HCT116 (cell line): ENCODE results near the gene CLEC16A. TPM values are rescaled to one million over a fixed set of nuclear protein-coding genes. Genes with fewer than 3 reads are reported as not detected.

Source experiments
- ATAC-seq: fragments of 200-7000 bp; cut with Tn5 transposase; 2 replicates; pipeline ENCODE4 v1.9.1; 2020; ENCODE audit warnings: mild to moderate bottlenecking, moderate library complexity
- BruUV-seq: library from RNA; stranded (reverse); fragments of 400-500 nt; replicated peaks from 2 replicates; lab custom pipeline; 2021; lab: Mats Ljungman, UMichigan
- CTCF ChIA-PET: fragments of 300-600 bp; sonication (Branson Sonifier 250); formaldehyde crosslinking; loops from one replicate; lab custom pipeline; 2021; ENCODE audit warnings: antibody characterized with exemption; lab: Charles Lee
- POLR2A ChIA-PET: fragments of 300-600, 350-600 bp; sonication (Branson Sonifier 250); formaldehyde crosslinking; loops from one replicate; lab custom pipeline; 2021; ENCODE audit warnings: antibody characterized with exemption; lab: Charles Lee
- RAD21 ChIA-PET, 2 experiments: fragments of 300-600 bp; sonication (Branson Sonifier 250); formaldehyde crosslinking; loops; one replicate each; lab custom pipeline; 2023; ENCODE audit warnings: low total read pairs in 2 of 2; ENCODE audit not compliant: uncharacterized antibody in 2 of 2, unreplicated experiment in 2 of 2, low non-redundant PET in 1 of 2; lab: Charles Lee
- DNase-seq: peaks from one replicate; pipeline ENCODE4 v3.0.0-alpha.2; 2010; ENCODE audit warnings: low read depth, low spot score
- H2AFZ ChIP-seq: fragments of 200-600 bp; shearing (Covaris generic), sonication (generic); 2 replicates; pipeline ENCODE4 v1.6.1; 2017; ENCODE audit warnings: low read depth, mixed run types, mixed read lengths, antibody characterized with exemption, low read length; ENCODE audit not compliant: poor library complexity, severe bottlenecking
- H3K27ac ChIP-seq: 2 replicates; pipeline ENCODE4 v1.5.1; 2012; ENCODE audit warnings: low read depth, low read length
- H3K27me3 ChIP-seq: fragments of 200-600 bp; sonication (generic); 2 replicates; pipeline ENCODE4 v1.6.1; 2016; ENCODE audit warnings: mixed run types, low read length, mixed read lengths; ENCODE audit not compliant: insufficient read depth
- H3K36me3 ChIP-seq, 2 experiments: fragments of 200-500 bp in 1 of 2; fragments of 200-600 bp in 1 of 2; sonication (Bioruptor generic) in 1 of 2; sonication (generic) in 1 of 2; 2 replicates each; pipeline versions ENCODE4 v1.5.1 to v1.6.1; 2014 to 2016; ENCODE audit warnings: low read length in 2 of 2, inconsistent platforms in 1 of 2, mixed read lengths in 1 of 2, mixed run types in 1 of 2; ENCODE audit not compliant: insufficient read depth in 2 of 2, control insufficient read depth in 1 of 2
- H3K4me1 ChIP-seq, 2 experiments: fragments of 200-600 bp in 1 of 2; sonication (generic) in 1 of 2; 2 replicates each; pipeline versions ENCODE4 v1.5.1 to v1.6.1; 2012 to 2017; ENCODE audit warnings: low read length in 2 of 2, inconsistent platforms in 1 of 2, mild to moderate bottlenecking in 1 of 2, mixed read lengths in 1 of 2, mixed run types in 1 of 2, moderate library complexity in 1 of 2; ENCODE audit not compliant: insufficient read depth in 2 of 2, control insufficient read depth in 1 of 2
- H3K4me2 ChIP-seq: fragments of 200-600 bp; sonication (generic); 2 replicates; pipeline ENCODE4 v1.6.1; 2017; ENCODE audit warnings: mixed run types, low read length, mixed read lengths
- H3K4me3 ChIP-seq, 2 experiments: fragments of 200-600 bp in 1 of 2; sonication (generic) in 1 of 2; replicated peaks in 1 of 2; 2 replicates each; pipeline ENCODE4 v1.5.1; 2011 to 2016; ENCODE audit warnings: low read length in 2 of 2, control low read depth in 1 of 2, low read depth in 1 of 2, mild to moderate bottlenecking in 1 of 2, mixed read lengths in 1 of 2, mixed run types in 1 of 2
- H3K79me2 ChIP-seq: fragments of 200-600 bp; sonication (generic); 2 replicates; pipeline ENCODE4 v1.6.1; 2017; ENCODE audit warnings: mild to moderate bottlenecking, mixed run types, low read length, moderate library complexity, mixed read lengths; ENCODE audit not compliant: insufficient read depth
- H3K9ac ChIP-seq: fragments of 200-600 bp; sonication (generic); 2 replicates; pipeline ENCODE4 v1.6.1; 2016; ENCODE audit warnings: low read length, mixed read lengths
- H3K9me2 ChIP-seq: fragments of 200-600 bp; sonication (generic), shearing (Covaris generic); 2 replicates; pipeline ENCODE4 v1.6.1; 2017; ENCODE audit warnings: mixed run types, mild to moderate bottlenecking, moderate library complexity; ENCODE audit not compliant: insufficient read depth
- H3K9me3 ChIP-seq, 2 experiments: fragments of 200-500 bp in 1 of 2; fragments of 200-600 bp in 1 of 2; sonication (Bioruptor generic) in 1 of 2; sonication (generic) in 1 of 2; 2 replicates each; pipeline ENCODE4 v1.6.1; 2014 to 2017; ENCODE audit warnings: low read length in 2 of 2, mixed read lengths in 2 of 2, inconsistent platforms in 1 of 2, low read depth in 1 of 2, mild to moderate bottlenecking in 1 of 2, mixed run types in 1 of 2, moderate library complexity in 1 of 2; ENCODE audit not compliant: control insufficient read depth in 1 of 2, insufficient read depth in 1 of 2
- H4K20me1 ChIP-seq: fragments of 200-600 bp; sonication (generic), shearing (Covaris generic); 2 replicates; pipeline ENCODE4 v1.6.1; 2017; ENCODE audit warnings: mixed run types, mild to moderate bottlenecking, moderate library complexity; ENCODE audit not compliant: insufficient read depth
- ATF3 ChIP-seq: IDR thresholded peaks from 2 replicates; pipeline ENCODE4 v1.6.1; 2012
- ELF1 ChIP-seq: IDR thresholded peaks from 2 replicates; pipeline ENCODE4 v1.6.1; 2012; ENCODE audit warnings: low read depth, borderline replicate concordance
- EZH2phosphoT487 ChIP-seq: fragments of 200-600 bp; IDR thresholded peaks from 2 replicates; pipeline ENCODE4 v1.6.1; 2018; ENCODE audit warnings: antibody characterized with exemption, borderline replicate concordance
- FOSL1 ChIP-seq: IDR thresholded peaks from 2 replicates; pipeline ENCODE4 v1.6.1; 2012; ENCODE audit warnings: low read depth
- POLR2A ChIP-seq: IDR thresholded peaks from 2 replicates; pipeline ENCODE4 v1.7.0; 2011; ENCODE audit warnings: borderline replicate concordance; ENCODE audit not compliant: insufficient read depth, insufficient read length; ENCODE audit errors: extremely low read depth
- POLR2AphosphoS5 ChIP-seq: IDR thresholded peaks from 2 replicates; pipeline ENCODE4 v1.6.1; 2011; ENCODE audit warnings: mild to moderate bottlenecking, low read depth, low read length, moderate library complexity
- RAD21 ChIP-seq: IDR thresholded peaks from 2 replicates; pipeline ENCODE4 v1.6.1; 2012; ENCODE audit warnings: low read depth, mild to moderate bottlenecking
- SIN3A ChIP-seq: IDR thresholded peaks from 2 replicates; pipeline ENCODE4 v1.6.1; 2012; ENCODE audit warnings: low read depth
- SP1 ChIP-seq: IDR thresholded peaks from 2 replicates; pipeline ENCODE4 v1.6.1; 2012; ENCODE audit warnings: low read depth
- SRF ChIP-seq: IDR thresholded peaks from 2 replicates; pipeline ENCODE4 v1.6.1; 2012; ENCODE audit warnings: low read depth
- YY1 ChIP-seq: IDR thresholded peaks from 2 replicates; pipeline ENCODE4 v1.6.1; 2011; ENCODE audit warnings: low read length, low read depth, moderate library complexity, mild to moderate bottlenecking; ENCODE audit not compliant: insufficient replicate concordance; ENCODE audit errors: extremely low read depth
- ZBTB33 ChIP-seq: IDR thresholded peaks from 2 replicates; pipeline ENCODE4 v1.6.1; 2011; ENCODE audit warnings: mild to moderate bottlenecking, low read length, moderate library complexity; ENCODE audit not compliant: insufficient replicate concordance; ENCODE audit errors: extremely low read depth
- ZFX ChIP-seq: fragments of 450-650 bp; IDR thresholded peaks from 2 replicates; pipeline ENCODE4 v1.6.1; 2017
- ZNF274 ChIP-seq: fragments of 200-500 bp; sonication (Bioruptor generic); IDR thresholded peaks from 2 replicates; pipeline ENCODE4 v1.6.1; 2014; ENCODE audit warnings: mild to moderate bottlenecking, low read depth, low read length, inconsistent platforms
- intact Hi-C: fragments of 100-400 bp; cut with micrococcal nuclease; formaldehyde crosslinking; loops from 2 replicates; pipeline ENCODE4 v1.10.0; 2022
- total RNA-seq: library from RNA; stranded (reverse); gene quantifications from one replicate; pipeline ENCODE4 v1.2.1, GENCODE V29; 2021; ENCODE audit not compliant: unreplicated experiment
- TF ChIP-seq, protein P1 (sequence below): IDR thresholded peaks from 2 replicates; pipeline ENCODE4 v1.6.1; 2012; ENCODE audit warnings: low read depth

Gene CLEC16A
- total RNA-seq, 1 experiment from 2014 or later = 18.0 TPM

GRCh38 chr16:11213373-11213772 is 269.0 kb downstream of the CLEC16A start:
- CTCF ChIA-PET = no interaction called here
- RAD21 ChIA-PET = no interaction called here
- H4K20me1 ChIP-seq = no peaks in the 10 kb centered on the region
- BruUV-seq = no TSS peak
- no peak overlapping the region for H2AFZ ChIP-seq
- no peak for TF ChIP-seq EZH2phosphoT487
- TF ChIP-seq POLR2AphosphoS5 = no peak
- TF ChIP-seq SIN3A = no peak
- no peak for TF ChIP-seq YY1
- H3K79me2 ChIP-seq = no peaks in the 10 kb centered on the region
- H3K4me1 ChIP-seq = no peaks in the 10 kb centered on the region
- no peak overlapping the region for H3K27ac ChIP-seq
- no peaks in the 10 kb centered on the region for H3K36me3 ChIP-seq
- no peak overlapping the region for H3K9ac ChIP-seq
- no peak overlapping the region for H3K4me3 ChIP-seq
- DNase-seq (no peak), ATAC-seq (no peak)
- H3K4me2 ChIP-seq = no peak overlapping the region
- H3K9me2 ChIP-seq = no peaks in the 10 kb centered on the region
- peaks cover 5 to 14% of the 10 kb centered on the region in 2 experiments; a peak in 3 of 4 replicates for H3K9me3 ChIP-seq
- H3K27me3 ChIP-seq = no peaks in the 10 kb centered on the region
- intact Hi-C loops = no loop called here
- POLR2A ChIA-PET = no interaction called here

GRCh38 chr16:11213799-11214198 is 269.4 kb downstream of the CLEC16A start:
- no peak overlapping the region for H3K4me3 ChIP-seq
- POLR2A ChIA-PET = no interaction called here
- RAD21 ChIA-PET = no interaction called here
- H3K9ac ChIP-seq = no peak overlapping the region
- no peaks in the 10 kb centered on the region for H3K9me2 ChIP-seq
- H3K9me3 ChIP-seq = peaks cover 9 to 16% of the 10 kb centered on the region in 2 experiments; a peak in 3 of 4 replicates
- DNase-seq (no peak), ATAC-seq (no peak)
- no TSS peak for BruUV-seq
- no peak overlapping the region for H3K4me2 ChIP-seq
- H2AFZ ChIP-seq = no peak overlapping the region
- H3K79me2 ChIP-seq = no peaks in the 10 kb centered on the region
- CTCF ChIA-PET = interaction anchor here (0.9 kb wide), 1 partner anchor 42 kb away, joined by 3 read pairs; the partner anchor contains the start of gene SOCS1
- H3K27ac ChIP-seq = no peak overlapping the region
- no peaks in the 10 kb centered on the region for H3K4me1 ChIP-seq
- no peaks in the 10 kb centered on the region for H4K20me1 ChIP-seq
- H3K27me3 ChIP-seq = no peaks in the 10 kb centered on the region
- no peaks in the 10 kb centered on the region for H3K36me3 ChIP-seq
- intact Hi-C loops = no loop called here
- TF ChIP-seq SP1 (no peak), ZBTB33 (no peak), POLR2A (no peak), ZNF274 (no peak), SRF (no peak), ATF3 (no peak), YY1 (no peak), ELF1 (no peak), ZFX (no peak), SIN3A (no peak), EZH2phosphoT487 (no peak), POLR2AphosphoS5 (no peak), RAD21 (no peak), FOSL1 (no peak)
- TF ChIP-seq, protein P1, sequence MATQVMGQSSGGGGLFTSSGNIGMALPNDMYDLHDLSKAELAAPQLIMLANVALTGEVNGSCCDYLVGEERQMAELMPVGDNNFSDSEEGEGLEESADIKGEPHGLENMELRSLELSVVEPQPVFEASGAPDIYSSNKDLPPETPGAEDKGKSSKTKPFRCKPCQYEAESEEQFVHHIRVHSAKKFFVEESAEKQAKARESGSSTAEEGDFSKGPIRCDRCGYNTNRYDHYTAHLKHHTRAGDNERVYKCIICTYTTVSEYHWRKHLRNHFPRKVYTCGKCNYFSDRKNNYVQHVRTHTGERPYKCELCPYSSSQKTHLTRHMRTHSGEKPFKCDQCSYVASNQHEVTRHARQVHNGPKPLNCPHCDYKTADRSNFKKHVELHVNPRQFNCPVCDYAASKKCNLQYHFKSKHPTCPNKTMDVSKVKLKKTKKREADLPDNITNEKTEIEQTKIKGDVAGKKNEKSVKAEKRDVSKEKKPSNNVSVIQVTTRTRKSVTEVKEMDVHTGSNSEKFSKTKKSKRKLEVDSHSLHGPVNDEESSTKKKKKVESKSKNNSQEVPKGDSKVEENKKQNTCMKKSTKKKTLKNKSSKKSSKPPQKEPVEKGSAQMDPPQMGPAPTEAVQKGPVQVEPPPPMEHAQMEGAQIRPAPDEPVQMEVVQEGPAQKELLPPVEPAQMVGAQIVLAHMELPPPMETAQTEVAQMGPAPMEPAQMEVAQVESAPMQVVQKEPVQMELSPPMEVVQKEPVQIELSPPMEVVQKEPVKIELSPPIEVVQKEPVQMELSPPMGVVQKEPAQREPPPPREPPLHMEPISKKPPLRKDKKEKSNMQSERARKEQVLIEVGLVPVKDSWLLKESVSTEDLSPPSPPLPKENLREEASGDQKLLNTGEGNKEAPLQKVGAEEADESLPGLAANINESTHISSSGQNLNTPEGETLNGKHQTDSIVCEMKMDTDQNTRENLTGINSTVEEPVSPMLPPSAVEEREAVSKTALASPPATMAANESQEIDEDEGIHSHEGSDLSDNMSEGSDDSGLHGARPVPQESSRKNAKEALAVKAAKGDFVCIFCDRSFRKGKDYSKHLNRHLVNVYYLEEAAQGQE = no peak
